KBM-7 (cell line): ENCODE measurements around the gene TMEM86A.

ENCODE experiments used
- DNase-seq: peaks from one replicate; pipeline ENCODE4 v3.0.0-alpha.2; 2015
- in situ Hi-C: fragments of 300-500 bp; cut with MboI; formaldehyde crosslinking; loops from 2 replicates; pipeline ENCODE4 v1.14.3; 2020; ENCODE audit warnings: low sequenced_read_pairs, low pct_unique_long_range_greater_than_20kb, mixed read lengths

Gene TMEM86A

DNA sequence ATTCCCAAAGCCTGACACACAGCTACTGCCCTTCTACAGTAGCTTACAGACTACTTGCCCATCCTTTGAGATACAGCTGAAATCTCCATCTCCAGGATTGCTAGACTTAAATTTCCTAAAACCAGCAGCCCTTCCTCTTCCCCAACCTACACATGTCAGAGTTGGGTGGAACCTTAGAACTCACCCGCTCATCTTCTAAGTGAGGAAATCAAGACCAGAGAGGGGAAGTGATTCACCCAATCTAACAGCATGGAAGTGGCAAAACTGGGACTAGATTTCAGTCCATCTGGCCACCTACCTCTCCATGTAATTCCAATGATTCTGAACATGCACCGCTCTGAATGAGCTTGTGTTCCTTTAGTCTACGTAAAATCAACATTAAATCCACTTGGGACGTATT lies 1.0 kb upstream of the TMEM86A start:
- DNase-seq = no peak
- in situ Hi-C loops = no loop called here

DNA sequence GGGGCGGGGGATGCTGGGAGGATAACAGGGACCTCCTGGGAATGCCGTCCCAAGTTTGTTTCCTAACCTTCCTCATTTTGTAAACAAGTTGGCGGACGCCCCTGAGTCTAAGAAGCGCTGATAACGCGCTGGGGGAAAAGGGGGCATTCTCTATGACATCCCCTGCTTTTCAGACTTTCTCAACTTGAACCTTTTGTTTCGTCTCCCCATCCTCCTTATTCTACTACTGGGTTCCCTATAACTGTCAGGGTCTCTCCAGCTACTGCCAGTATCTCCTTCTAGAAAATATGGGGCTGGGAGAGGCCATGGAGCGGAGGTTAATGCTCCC lies 654 bp downstream of the TMEM86A start:
- in situ Hi-C loops = no loop called here

DNA sequence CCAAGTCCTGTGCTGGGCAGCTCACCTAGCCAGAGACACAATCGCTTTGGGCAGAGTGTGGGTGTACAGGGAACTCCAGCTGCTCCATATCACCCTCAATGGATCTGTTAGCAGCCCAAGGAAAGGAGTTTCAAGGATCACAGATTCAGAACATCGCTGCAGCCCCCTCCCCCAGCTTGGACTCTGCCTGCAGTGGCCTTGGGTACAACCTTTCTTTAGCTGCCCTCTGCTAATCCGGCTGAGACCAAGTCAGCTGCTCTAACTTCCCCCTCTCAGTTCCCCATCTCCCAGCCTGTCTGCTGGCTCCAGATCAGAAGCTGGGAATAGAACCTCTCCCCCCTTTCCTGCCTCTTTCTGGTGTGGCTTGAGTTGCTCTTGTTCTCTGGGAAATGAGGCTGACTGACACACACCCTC lies 1.3 kb downstream of the TMEM86A start:
- DNase-seq = peak; percentile 32

More for the DNA sequence above, 654 bp downstream of the TMEM86A start:
- DNase-seq = no peak

DNA sequence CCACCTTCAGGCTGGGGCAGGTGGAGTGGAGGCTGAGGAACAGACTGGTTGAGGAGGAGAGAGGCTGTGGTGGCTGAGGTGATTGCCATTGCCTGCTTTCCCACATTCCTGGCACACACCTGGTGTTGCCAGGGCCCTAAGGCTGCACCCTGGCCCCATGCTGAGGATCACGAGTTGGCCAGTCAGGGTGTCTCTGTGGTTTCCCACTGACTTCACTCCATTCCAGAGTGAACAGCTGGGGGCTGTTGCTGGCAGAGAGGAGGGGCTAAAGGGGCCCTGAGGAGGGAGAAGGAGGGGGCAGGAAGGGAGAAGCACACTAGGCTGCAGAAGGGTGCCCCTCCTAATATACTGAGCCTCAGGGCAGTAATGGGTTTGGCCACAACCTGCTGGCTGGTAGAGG lies 1.8 kb downstream of the TMEM86A start:
- DNase-seq = no peak
- in situ Hi-C loops = no loop called here

More for the DNA sequence above, 1.3 kb downstream of the TMEM86A start:
- in situ Hi-C loops = no loop called here

DNA sequence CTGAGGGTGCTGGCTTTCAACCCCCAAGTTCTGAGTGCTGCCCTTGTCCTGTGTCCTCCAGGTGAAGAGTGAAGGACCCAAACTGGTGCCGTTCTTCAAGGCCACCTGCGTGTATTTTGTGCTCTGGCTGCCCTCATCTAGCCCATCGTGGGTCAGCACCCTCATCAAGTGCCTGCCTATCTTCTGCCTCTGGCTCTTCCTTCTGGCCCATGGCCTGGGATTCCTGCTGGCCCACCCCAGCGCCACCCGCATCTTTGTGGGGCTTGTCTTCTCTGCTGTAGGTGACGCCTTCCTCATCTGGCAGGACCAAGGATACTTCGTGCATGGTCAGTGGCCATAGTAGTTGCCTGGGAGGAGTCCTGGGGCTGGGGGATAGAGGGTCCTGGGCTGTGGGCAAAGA lies 2.3 kb downstream of the TMEM86A start:
- no peak for DNase-seq
- in situ Hi-C loops = no loop called here

DNA sequence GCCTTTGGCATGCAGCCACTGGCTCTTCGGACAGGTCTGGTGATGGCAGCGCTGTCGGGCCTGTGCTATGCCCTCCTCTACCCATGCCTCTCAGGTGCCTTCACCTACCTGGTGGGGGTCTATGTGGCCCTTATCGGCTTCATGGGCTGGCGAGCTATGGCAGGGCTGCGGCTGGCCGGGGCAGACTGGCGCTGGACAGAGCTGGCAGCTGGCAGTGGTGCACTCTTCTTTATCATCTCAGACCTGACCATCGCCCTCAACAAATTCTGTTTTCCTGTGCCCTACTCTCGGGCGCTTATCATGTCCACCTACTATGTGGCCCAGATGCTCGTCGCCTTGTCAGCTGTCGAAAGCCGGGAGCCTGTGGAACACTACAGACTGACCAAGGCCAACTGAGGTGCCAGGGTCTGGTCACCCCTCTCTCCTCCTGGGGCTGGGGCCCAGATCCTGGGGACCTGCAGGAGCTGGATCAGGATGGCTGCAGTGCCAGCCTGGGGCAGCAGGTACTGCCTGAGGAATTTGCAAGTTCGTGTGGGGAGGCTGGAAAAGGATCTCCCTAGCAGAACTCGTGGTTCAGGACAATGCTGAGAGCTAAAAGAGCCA lies 3.1 kb downstream of the TMEM86A start:
- DNase-seq = no peak
- in situ Hi-C loops = no loop called here

DNA sequence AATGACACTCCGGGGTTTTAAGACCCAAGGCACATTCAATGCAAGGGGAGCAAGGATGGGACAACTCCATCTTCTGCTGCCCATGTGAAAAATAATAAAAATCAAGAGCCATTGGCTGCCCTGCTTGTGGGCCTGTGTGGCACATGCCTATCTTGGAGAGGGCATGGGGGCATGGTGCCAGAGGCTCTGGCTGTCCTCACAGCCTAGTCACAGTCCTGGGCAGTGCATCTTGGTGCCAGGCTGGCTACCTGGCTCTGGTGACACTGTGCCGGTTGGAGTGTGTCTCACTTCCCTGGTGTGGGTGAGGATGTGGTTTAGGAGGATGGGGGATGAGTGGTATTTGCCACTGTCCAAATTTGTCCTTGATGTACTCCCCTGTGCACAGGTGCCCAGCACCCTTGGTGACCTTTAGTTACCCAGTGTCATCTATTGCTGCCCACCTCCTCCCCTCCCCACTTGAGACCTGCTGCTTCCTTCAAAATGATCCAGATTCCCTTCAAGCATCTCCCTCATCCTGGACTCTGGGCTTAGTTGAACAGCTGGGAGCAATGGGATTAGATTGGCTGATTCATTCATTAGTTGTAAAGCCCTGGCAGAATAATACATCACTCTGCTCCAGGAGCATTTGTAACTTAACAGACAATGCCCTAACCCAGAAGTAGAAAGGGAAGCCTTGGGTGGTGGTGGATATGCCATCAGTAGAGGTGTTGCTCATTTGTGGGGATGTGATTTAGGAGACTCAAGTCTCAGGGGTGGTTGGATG lies 4.6 kb downstream of the TMEM86A start:
- no peak for DNase-seq
- in situ Hi-C loops = no loop called here

DNA sequence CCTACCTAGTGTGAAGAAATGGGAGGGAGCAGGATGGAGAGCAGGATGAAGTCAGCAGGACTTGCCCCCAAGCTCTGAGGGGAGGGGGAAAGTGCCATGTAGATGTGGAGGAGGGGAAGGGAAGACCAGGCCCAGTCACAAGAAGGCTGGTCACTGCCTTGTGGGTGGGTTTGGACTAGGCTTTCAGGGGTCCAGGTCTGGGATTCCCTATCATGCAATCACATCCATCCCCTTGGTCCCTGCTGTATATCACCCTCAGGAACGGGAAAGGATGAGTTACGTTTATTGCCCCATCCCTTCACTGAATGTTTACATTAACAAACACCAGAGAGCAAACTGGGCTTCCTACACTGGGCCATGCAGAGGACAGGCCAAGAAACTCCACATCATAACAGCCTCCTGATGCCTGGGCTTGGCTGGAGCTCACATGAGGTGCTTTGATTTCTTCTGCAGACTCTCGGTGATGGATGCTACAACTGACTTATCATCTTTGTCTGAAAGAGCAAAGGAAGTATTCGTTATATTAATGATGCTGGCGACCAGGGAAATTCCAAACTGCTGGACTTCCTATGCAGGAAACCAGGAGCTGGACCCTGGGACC lies 5.6 kb downstream of the TMEM86A start:
- no peak for DNase-seq
- in situ Hi-C loops = no loop called here

DNA sequence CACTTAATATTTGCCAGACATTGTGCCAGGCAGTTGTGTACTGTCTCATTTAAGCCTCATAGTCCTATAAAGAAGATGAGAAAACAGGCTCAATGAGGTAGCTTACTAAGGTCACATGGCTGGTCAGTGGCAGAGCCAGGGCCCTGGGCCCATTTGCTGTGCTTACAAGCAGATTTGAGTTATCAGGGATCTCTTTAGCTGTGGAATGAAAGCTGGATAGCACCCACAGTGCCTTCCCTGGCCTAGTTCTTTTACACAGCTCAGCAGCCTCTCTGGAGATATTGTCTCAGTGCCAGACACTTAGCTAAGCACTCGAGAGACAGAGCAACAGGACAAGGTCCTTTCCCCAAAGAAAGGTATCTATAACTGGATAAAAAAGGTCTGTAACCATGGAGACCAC lies 6.1 kb downstream of the TMEM86A start:
- in situ Hi-C loops = no loop called here

DNA sequence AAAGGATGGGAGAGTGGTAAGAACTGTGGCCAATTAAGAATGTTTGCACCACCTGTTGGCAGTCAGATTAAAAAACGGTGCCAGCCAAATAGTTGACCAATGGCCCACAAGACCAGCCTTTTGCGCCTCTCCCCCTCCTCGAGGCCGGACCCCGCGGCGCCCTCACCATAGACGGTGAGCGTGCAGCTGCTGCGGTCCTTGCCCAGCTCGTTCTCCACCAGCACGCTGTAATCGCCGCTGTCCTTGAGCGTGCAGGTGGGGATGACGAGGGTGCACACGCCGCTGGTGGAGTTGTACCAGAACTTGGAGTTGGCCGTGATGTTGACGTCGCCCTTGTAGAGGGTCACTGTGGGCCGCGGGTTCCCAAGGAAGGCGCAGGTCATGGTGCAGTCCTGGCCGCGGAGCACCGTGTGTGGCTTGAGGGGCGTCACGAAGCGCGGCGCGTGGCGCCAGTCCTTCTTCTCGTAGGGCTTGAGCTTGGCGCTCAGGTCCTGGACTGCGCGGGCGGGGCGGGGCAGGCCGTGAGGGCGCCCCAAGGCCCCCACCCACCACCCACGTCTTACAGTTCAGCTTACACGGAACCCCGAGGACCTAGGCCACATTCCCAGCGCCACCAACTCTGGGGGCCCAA lies 7.2 kb downstream of the TMEM86A start:
- DNase-seq = no peak
- in situ Hi-C loops = no loop called here

More for the DNA sequence above, 6.1 kb downstream of the TMEM86A start:
- DNase-seq = no peak

DNA sequence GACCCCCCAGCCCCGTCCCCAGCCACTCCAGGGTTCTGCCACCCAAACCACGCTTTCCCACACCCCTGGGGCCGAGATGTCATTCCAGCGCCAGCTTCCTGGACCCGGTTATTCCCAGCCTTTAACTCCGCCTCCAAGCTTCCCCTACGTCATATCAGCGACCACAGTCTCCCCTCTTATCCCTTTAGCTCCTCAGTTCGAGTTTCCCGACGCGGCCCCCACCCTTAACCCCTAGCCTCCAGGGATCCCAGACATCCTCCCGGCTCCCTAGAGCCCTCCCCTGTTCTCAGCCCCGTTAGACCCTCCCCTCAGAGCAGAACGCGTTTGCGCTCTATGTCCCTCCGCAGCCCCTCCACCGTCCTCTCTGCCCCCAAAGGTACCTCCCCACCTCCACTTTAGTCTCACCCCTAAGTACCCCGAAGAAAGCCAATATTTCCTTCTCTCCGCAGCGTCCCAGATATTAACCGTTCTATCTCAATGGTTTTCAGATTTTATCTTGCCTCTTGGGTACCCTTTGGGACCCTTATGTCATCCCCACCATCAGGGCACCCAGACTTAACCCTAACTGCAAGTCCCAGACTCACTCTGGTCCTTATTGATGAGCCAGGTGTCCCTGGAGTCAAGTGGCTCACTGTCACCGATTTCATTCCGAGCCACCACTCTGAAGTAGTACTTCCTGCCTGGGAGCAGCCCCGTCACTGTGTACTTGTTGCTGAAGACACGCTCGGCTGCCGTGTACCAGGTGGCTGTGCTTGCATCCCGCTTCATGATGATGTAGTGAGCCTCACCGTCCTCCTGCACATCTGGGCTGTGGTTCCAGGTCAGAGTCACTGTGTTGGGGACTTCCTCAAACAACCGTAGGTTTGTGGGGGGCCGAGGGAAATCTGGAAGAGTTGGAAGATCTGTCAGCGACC lies 8.0 kb downstream of the TMEM86A start:
- in situ Hi-C loops = no loop called here
- no peak for DNase-seq

DNA sequence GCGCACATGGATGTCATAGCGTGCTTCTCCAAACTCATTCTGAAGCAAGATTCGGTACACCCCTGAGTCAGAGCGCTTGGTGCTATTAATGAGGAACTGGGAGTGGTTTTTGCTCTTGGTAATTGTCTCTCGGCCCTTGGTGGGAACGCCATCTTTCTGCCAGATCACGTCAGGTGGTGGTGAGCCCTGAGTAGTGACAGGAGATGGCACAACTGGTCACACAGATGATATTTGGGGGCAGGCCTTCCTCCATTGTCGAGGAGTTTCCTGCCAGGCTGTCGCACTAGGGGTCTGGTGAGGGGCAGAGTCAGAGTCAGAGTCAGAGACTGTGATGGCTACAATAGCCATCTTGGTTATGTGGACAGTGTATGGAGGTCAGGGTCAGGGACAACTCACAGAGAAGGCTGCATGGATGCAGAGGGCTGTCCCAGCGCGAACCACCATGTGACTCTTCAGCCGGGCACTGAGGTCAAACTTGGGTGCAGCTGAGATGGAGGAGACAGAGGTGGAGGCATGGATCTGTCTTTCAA lies 9.3 kb downstream of the TMEM86A start:
- no peak for DNase-seq
- in situ Hi-C loops = no loop called here

DNA sequence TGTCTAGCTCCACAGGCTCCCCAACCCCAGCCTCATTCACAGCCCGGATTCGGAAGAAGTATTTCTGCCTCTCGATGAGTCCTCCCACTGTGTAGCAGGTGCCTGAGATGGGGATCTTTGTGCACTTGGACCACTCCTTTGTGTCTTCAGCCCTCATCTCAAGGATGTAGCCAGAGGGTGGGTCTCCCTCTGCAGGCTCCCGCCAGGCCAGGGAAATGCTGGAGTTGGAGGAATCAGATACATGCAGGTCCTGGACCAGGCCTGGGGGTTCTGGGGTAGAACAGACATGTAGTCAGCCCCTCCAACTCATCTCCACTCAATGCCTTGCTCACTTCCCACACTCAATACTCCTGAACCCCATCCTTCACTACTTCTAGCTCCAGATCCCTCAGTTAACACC lies 10.8 kb downstream of the TMEM86A start:
- in situ Hi-C loops = no loop called here
- DNase-seq = no peak

DNA sequence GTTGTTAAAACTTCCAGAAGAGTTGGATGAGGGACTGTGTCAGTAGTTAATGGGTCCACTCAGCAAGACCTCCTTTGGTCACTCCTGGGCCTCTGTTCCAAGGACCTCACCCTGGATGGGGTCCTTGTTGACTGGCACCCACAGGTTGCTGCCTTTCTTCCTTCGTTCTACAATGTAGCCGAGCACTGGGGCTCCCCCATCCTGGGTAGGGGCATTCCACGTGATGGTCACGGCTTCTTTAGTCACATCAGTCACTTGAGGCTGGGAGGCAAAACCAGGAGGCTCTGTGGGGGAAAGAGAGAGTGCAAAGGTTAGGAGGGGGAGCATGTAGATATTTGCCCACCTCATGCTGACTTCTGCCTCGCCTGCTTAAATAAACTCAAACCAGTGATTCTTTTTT lies 12.0 kb downstream of the TMEM86A start:
- in situ Hi-C loops = no loop called here
- DNase-seq = no peak

DNA sequence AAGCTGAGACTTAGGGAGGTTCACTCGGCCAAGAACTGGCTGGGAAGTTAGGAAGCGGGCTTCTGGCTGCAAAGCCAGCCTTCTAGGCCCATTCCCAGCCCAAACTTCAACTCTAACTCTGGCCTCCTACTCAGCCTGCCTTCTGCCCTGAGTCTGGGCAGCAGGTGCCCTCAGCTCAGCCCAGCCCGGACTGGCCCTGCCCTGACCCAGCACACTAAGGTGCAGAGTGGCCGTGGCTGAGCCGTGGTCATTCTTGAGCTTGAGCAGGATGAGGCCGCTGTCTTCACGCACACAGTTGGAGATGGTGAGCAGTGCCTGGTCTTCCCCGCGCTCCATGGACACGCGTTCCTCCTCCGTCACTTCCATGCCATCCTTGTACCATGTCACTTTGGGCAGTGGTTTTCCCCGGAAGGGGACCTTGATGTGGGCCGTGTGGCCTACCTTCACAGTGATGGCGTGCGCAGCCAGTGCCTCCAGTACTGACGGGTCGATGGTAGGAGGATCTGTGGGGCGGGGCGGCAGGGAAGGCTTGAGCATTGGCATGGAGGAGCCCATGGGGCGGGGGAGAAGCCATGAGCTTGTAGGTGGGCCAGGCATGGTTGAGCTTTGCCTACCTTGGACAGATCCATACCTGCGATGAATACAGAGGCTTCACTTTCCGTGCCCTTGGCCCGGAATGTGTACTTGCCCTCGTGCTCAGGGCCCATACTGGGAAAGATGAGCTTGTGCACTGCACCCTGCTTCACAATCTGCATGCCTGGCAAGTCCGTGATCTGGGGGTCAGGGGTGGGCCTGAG lies 15.3 kb downstream of the TMEM86A start:
- in situ Hi-C loops = no loop called here
- no peak for DNase-seq

DNA sequence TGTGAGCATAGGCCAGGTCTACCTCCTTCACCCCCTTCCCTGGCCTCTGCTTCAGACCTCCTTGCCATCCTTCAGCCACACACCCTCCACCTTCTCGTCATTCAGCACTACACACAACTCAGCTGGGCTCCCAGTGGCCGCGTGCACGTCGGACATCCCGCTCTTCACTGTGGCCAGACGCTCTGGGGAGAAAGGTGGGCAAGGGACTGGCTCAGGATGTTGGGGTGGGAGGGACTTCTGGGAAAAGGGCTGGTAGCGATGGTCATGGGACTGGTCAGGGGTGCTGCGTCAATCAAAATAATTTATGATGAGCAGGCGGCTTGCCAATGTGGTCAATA lies 15.8 kb downstream of the TMEM86A start:
- no peak for DNase-seq
- in situ Hi-C loops = no loop called here

DNA sequence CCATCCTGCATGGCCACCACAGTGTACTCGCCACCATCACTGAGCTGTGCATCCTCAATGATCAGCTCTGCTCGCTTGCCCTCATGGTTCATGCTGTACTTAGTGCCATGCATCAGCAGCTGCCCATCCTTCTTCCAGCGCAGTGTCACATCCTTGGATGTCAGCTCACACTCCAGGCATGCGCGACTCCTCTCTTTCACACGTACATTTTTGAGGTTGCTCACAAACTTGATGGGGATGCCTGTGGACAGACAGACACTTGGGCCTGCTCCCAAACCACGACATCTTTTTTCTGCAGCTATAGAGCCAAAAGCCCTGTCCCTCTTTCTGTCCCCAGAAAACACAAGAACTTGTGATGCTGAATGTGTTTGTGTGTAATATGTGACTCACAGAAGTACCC lies 16.9 kb downstream of the TMEM86A start:
- no peak for DNase-seq
- in situ Hi-C loops = no loop called here

DNA sequence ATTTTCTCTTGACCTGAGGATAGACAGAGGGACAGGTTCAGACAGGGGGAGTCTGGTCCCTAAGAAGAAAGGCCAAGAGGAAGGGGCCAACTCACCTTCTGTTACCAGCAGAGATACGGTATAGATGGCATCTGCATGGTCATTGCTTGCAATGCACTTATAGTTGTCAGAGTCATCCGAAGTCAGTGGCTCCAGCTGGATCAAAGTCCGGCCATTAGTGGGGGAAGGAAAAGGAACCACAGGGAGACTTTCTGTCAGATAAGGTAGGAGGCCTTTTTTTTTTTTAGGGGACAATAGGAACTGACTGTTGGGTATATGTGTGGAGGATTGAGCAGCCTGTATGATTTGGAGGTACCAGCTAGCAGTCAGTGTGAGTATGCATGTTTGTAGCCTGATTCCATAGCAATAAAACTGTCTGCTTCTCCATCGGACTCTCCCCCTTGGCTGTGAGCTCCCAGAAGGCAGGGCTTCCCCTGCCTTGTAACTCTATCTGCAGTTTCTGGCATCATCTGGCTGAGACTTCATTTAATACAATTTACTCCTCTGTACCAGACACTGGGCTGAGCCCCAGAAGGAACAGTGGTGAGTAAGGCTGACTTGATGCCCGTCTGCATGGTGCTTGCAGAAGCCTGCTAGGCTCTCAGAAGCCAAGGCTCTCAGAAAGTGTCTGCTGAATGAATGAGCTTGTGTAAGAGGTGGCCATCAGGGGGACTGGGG lies 21.7 kb downstream of the TMEM86A start:
- no peak for DNase-seq
- in situ Hi-C loops = no loop called here
